Natural killer cell (primary cell): Measurements from ENCODE around the gene CNGA2. TPM values are rescaled to one million over a fixed set of nuclear protein-coding genes. Genes with fewer than 3 reads are reported as not detected.

ENCODE experiments used
- ATAC-seq, 3 donors: fragments of 150-1000 bp in 2 of 3; fragments of 200-7000 bp in 1 of 3; cut with Tn5 transposase; 1 replicate in 1 of 3; 2 replicates in 2 of 3; pipeline ENCODE4 v1.10.0; 2021; ENCODE audit warnings: mild to moderate bottlenecking in 2 of 3, moderate library complexity in 2 of 3
- DNase-seq, 2 donors: peaks; one replicate each; pipeline versions ENCODE4 v3.0.0 to v3.0.0-alpha.2; 2013 to 2021; ENCODE audit warnings: mixed read lengths in 1 of 2
- H3K27ac ChIP-seq: one replicate; pipeline ENCODE4 v1.5.1; 2013; ENCODE audit warnings: mild to moderate bottlenecking, low read length
- H3K27me3 ChIP-seq: one replicate; pipeline ENCODE4 v1.6.1; 2013; ENCODE audit warnings: low read length; ENCODE audit not compliant: control insufficient read depth, insufficient read depth
- H3K36me3 ChIP-seq: one replicate; pipeline ENCODE4 v1.6.1; 2013; ENCODE audit warnings: low read length; ENCODE audit not compliant: control insufficient read depth, insufficient read depth
- H3K4me1 ChIP-seq: one replicate; pipeline ENCODE4 v1.6.1; 2013; ENCODE audit warnings: low read length; ENCODE audit not compliant: control insufficient read depth, insufficient read depth
- H3K4me3 ChIP-seq: one replicate; pipeline ENCODE4 v1.5.1; 2013; ENCODE audit warnings: low read length
- H3K9me3 ChIP-seq: one replicate; pipeline ENCODE4 v1.6.1; 2013; ENCODE audit warnings: low read length; ENCODE audit not compliant: control insufficient read depth, insufficient read depth
- H3K27ac Mint-ChIP-seq, 2 donors: one replicate each; pipeline ENCODE4 v1.8.0; 2022; ENCODE audit warnings: mild to moderate bottlenecking in 2 of 2, mixed read lengths in 2 of 2, moderate library complexity in 1 of 2
- H3K27me3 Mint-ChIP-seq, 2 donors: one replicate each; pipeline ENCODE4 v1.8.0; 2022; ENCODE audit warnings: low read depth in 2 of 2, mixed read lengths in 2 of 2
- H3K36me3 Mint-ChIP-seq: one replicate; pipeline ENCODE4 v1.8.0; 2022; ENCODE audit warnings: mixed read lengths
- H3K4me1 Mint-ChIP-seq, 2 donors: one replicate each; pipeline ENCODE4 v1.8.0; 2022; ENCODE audit warnings: mixed read lengths in 2 of 2
- H3K4me3 Mint-ChIP-seq: one replicate; pipeline ENCODE4 v1.8.0; 2022; ENCODE audit warnings: mild to moderate bottlenecking, moderate library complexity, mixed read lengths
- H3K9me3 Mint-ChIP-seq, 2 donors: one replicate each; pipeline ENCODE4 v1.8.0; 2022; ENCODE audit warnings: mixed read lengths in 2 of 2
- CTCF ChIP-seq: fragments of 200-600 bp; IDR thresholded peaks from one replicate; pipeline ENCODE4 v1.8.0; 2022; ENCODE audit warnings: antibody characterized with exemption
- WGBS: methylation state at CpG from one replicate; pipeline ENCODE4 v1.1.7; 2013; ENCODE audit warnings: missing lambda C conversion rate; ENCODE audit not compliant: insufficient coverage; 5-methylcytosine and 5-hydroxymethylcytosine counted together
- intact Hi-C: fragments of 100-400 bp; cut with micrococcal nuclease; formaldehyde crosslinking; loops from one replicate; pipeline ENCODE4 v1.14.2; 2022
- total RNA-seq, 4 donors: library from RNA; stranded (reverse); fragments of 120-200 nt in 1 of 4; gene quantifications; one replicate each; pipeline versions ENCODE4 v1.2.3 to v1.2.4, GENCODE V29; 2013 to 2022

CNGA2 gene
- total RNA-seq, 3 donors from 2014 or later (not counting 1 experiment from before 2014, with no cell fraction given) = not detected

DNA sequence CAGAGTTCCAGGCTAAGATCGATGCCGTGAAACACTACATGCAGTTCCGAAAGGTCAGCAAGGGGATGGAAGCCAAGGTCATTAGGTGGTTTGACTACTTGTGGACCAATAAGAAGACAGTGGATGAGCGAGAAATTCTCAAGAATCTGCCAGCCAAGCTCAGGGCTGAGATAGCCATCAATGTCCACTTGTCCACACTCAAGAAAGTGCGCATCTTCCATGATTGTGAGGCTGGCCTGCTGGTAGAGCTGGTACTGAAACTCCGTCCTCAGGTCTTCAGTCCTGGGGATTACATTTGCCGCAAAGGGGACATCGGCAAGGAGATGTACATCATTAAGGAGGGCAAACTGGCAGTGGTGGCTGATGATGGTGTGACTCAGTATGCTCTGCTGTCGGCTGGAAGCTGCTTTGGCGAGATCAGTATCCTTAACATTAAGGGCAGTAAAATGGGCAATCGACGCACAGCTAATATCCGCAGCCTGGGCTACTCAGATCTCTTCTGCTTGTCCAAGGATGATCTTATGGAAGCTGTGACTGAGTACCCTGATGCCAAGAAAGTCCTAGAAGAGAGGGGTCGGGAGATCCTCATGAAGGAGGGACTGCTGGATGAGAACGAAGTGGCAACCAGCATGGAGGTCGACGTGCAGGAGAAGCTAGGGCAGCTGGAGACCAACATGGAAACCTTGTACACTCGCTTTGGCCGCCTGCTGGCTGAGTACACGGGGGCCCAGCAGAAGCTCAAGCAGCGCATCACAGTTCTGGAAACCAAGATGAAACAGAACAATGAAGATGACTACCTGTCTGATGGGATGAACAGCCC lies 9.3 kb downstream of the CNGA2 start:
- H3K4me1 ChIP-seq = no peaks in the 10 kb centered on the region
- Mint-ChIP-seq H3K36me3 (no peaks in the 10 kb centered on the region), H3K4me1 (no peaks in the 10 kb centered on the region), H3K27me3 (peaks cover 2 to 7% of the 10 kb centered on the region in 2 donors), H3K27ac (no peak overlapping the region), H3K9me3 (no peaks in the 10 kb centered on the region), H3K4me3 (no peak overlapping the region)
- H3K9me3 ChIP-seq = no peaks in the 10 kb centered on the region
- no peak for TF ChIP-seq CTCF
- DNase-seq = no peak
- H3K4me3 ChIP-seq = no peak overlapping the region
- intact Hi-C loops = no loop called here
- H3K36me3 ChIP-seq = no peaks in the 10 kb centered on the region
- WGBS = 94% methylated on average over 21 of the region's 21 CpGs
- no peaks in the 10 kb centered on the region for H3K27me3 ChIP-seq
- H3K27ac ChIP-seq = no peak overlapping the region
- no peak for ATAC-seq

GRCh38 chrX:151745651-151746050 lies 11.1 kb downstream of the CNGA2 start:
- H3K4me3 ChIP-seq = no peak overlapping the region
- no peaks in the 10 kb centered on the region for H3K4me1 Mint-ChIP-seq
- no peak for DNase-seq
- no peak for TF ChIP-seq CTCF
- no peak for ATAC-seq
- no peak overlapping the region for H3K4me3 Mint-ChIP-seq
- H3K27me3 ChIP-seq = no peaks in the 10 kb centered on the region
- peaks cover 3 to 11% of the 10 kb centered on the region in 2 donors for H3K27me3 Mint-ChIP-seq
- H3K27ac ChIP-seq = no peak overlapping the region
- H3K27ac Mint-ChIP-seq = no peak overlapping the region
- H3K4me1 ChIP-seq = no peaks in the 10 kb centered on the region
- 87% methylated on average over 5 of the region's 6 CpGs for WGBS
- no peaks in the 10 kb centered on the region for H3K9me3 Mint-ChIP-seq
- H3K9me3 ChIP-seq = no peaks in the 10 kb centered on the region
- H3K36me3 Mint-ChIP-seq = no peaks in the 10 kb centered on the region
- H3K36me3 ChIP-seq = no peaks in the 10 kb centered on the region
- intact Hi-C loops = no loop called here

DNA sequence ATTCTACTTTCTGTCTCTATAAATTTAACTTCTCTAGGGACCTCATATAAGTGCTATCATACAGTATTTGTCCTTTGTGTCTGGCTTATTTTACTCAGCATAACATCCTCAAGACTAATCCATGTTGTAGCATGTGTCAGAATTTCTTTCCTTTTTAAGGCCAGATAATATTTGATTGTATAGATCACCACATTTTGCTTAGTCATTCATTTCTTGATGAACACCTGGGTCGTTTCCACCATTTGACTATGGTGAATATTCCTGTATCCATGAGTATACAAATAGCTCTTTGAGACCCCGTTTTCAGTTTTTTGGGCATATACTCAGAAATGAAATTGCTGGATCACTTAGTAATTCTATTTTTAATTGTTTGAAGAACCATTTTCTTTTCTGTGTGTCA lies 12.0 kb downstream of the CNGA2 start:
- H3K27ac Mint-ChIP-seq = no peak overlapping the region
- TF ChIP-seq CTCF = no peak
- H3K27ac ChIP-seq = no peak overlapping the region
- no peaks in the 10 kb centered on the region for H3K4me1 Mint-ChIP-seq
- H3K36me3 ChIP-seq = no peaks in the 10 kb centered on the region
- no peak overlapping the region for H3K4me3 Mint-ChIP-seq
- H3K36me3 Mint-ChIP-seq = no peaks in the 10 kb centered on the region
- H3K27me3 ChIP-seq = no peaks in the 10 kb centered on the region
- no CpG with 5 or more reads among the region's 2 CpGs for WGBS
- no peak overlapping the region for H3K4me3 ChIP-seq
- no peaks in the 10 kb centered on the region for H3K9me3 Mint-ChIP-seq
- intact Hi-C loops = no loop called here
- H3K4me1 ChIP-seq = no peaks in the 10 kb centered on the region
- no peak for DNase-seq
- ATAC-seq = no peak
- no peaks in the 10 kb centered on the region for H3K9me3 ChIP-seq
- peaks cover 3 to 20% of the 10 kb centered on the region in 2 donors for H3K27me3 Mint-ChIP-seq

DNA sequence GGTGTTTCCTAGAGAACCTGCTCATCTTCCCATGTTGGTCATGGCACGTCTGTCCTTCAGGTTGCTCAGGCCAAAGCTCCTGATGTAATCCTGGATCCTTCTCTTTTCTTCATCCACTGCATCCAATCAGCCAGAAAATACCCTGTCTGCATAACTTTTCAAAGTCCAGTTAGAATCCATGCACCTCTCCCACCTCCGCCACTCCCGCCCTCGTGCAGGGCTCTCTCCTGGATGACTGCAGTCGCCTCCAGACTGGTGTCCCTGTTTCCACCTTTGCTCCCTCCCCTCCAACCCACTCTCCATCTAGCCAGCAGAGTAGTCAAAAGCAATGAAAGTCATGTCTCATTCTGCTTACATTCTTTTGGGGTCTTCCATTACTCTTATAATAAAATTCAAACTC lies 16.0 kb downstream of the CNGA2 start:
- no peaks in the 10 kb centered on the region for H3K36me3 Mint-ChIP-seq
- no peak for TF ChIP-seq CTCF
- intact Hi-C loops = no loop called here
- H3K27me3 Mint-ChIP-seq = peaks cover 3 to 28% of the 10 kb centered on the region in 2 donors
- H3K4me3 ChIP-seq = no peak overlapping the region
- H3K9me3 Mint-ChIP-seq = no peaks in the 10 kb centered on the region
- no peak overlapping the region for H3K4me3 Mint-ChIP-seq
- ATAC-seq (no peak), DNase-seq (no peak)
- no peaks in the 10 kb centered on the region for H3K27me3 ChIP-seq
- H3K4me1 Mint-ChIP-seq = no peaks in the 10 kb centered on the region
- no peak overlapping the region for H3K27ac Mint-ChIP-seq
- no peak overlapping the region for H3K27ac ChIP-seq
- H3K36me3 ChIP-seq = no peaks in the 10 kb centered on the region
- WGBS = 93% methylated on average over 5 of the region's 5 CpGs
- no peaks in the 10 kb centered on the region for H3K9me3 ChIP-seq
- no peaks in the 10 kb centered on the region for H3K4me1 ChIP-seq
